Body of pancreas (tissue), 4 donors: ENCODE results near the gene TSPAN3. TPM values are rescaled to one million over a fixed set of nuclear protein-coding genes. Genes with fewer than 3 reads are reported as not detected.

Experiments used
- ATAC-seq: fragments of 150-250 bp; one replicate; pipeline ENCODE4 v1.9.1; 2016
- DNase-seq, 4 donors: peaks; one replicate each; pipeline ENCODE4 v3.0.0-alpha.2; 2019
- H3K27ac ChIP-seq, 4 donors: fragments of 200-600 bp; sonication (generic); 1 replicate in 3 of 4; 2 replicates in 1 of 4; pipeline versions ENCODE4 v1.5.1 to v1.6.1; 2016 to 2019; ENCODE audit warnings: mild to moderate bottlenecking in 1 of 4, mixed read lengths in 1 of 4, moderate library complexity in 1 of 4
- H3K27me3 ChIP-seq, 2 donors: fragments of 200-600 bp; sonication (generic); one replicate each; pipeline ENCODE4 v1.6.0; 2016; ENCODE audit warnings: mild to moderate bottlenecking in 1 of 2
- H3K36me3 ChIP-seq, 2 donors: fragments of 200-600 bp; sonication (generic); replicated peaks in 1 of 2; 2 replicates each; pipeline ENCODE4 v1.5.1; 2016; ENCODE audit warnings: low read depth in 2 of 2; ENCODE audit not compliant: insufficient read depth in 1 of 2
- H3K4me1 ChIP-seq: fragments of 200-600 bp; sonication (generic); one replicate; pipeline ENCODE4 v1.6.0; 2016
- H3K4me3 ChIP-seq, 2 donors: fragments of 200-600 bp; sonication (generic); 1 replicate in 1 of 2; 2 replicates in 1 of 2; pipeline ENCODE4 v1.5.1; 2016 to 2019
- H3K9me3 ChIP-seq, 3 donors: fragments of 200-600 bp; sonication (generic); 1 replicate in 2 of 3; 2 replicates in 1 of 3; pipeline ENCODE4 v1.5.1; 2016
- CTCF ChIP-seq, 7 experiments: fragments of 450-650 bp in 4 of 7; fragments of 200-600 bp in 3 of 7; sonication (generic) in 3 of 7; IDR thresholded peaks; one replicate each; pipeline ENCODE4 v1.5.1; 2016 to 2019; ENCODE audit warnings: antibody characterized with exemption in 7 of 7
- POLR2A ChIP-seq, 3 donors: fragments of 450-650 bp; IDR thresholded peaks; one replicate each; pipeline ENCODE4 v1.6.1; 2016; ENCODE audit warnings: antibody characterized with exemption in 3 of 3, mild to moderate bottlenecking in 2 of 3
- WGBS, 2 donors: methylation state at CpG; one replicate each; pipeline ENCODE4 v1.1.5; 2017; 5-methylcytosine and 5-hydroxymethylcytosine counted together
- intact Hi-C: fragments of 100-400 bp; cut with DNase I; formaldehyde crosslinking; loops from one replicate; pipeline ENCODE4 v1.15.1; 2023
- total RNA-seq, 2 donors: library from RNA; depleted of rRNA; stranded (reverse); fragments of >200 nt; gene quantifications; one replicate each; pipeline ENCODE4 v1.1.0, GENCODE V29; 2016

Gene TSPAN3
- total RNA-seq, 2 donors from 2014 or later: 99.1 to 118 TPM

GRCh38 chr15:77076323-77076915, 5.5 kb upstream of the TSPAN3 start:
- no peaks in the 10 kb centered on the region for H3K36me3 ChIP-seq
- H3K9me3 ChIP-seq: no peaks in the 10 kb centered on the region
- H3K4me3 ChIP-seq: no peak overlapping the region
- no peak for TF ChIP-seq POLR2A (IDR thresholded peaks at IDR 0.05)
- TF ChIP-seq CTCF (IDR thresholded peaks at IDR 0.05): no peak
- peaks cover under 1% of the 10 kb centered on the region for H3K4me1 ChIP-seq
- intact Hi-C loops: no loop called here
- no peak overlapping the region for H3K27ac ChIP-seq
- 58 to 59% methylated on average over 4 of the region's 4 CpGs for WGBS, 2 donors
- no peak for ATAC-seq
- DNase-seq: no peak
- no peaks in the 10 kb centered on the region for H3K27me3 ChIP-seq

DNA sequence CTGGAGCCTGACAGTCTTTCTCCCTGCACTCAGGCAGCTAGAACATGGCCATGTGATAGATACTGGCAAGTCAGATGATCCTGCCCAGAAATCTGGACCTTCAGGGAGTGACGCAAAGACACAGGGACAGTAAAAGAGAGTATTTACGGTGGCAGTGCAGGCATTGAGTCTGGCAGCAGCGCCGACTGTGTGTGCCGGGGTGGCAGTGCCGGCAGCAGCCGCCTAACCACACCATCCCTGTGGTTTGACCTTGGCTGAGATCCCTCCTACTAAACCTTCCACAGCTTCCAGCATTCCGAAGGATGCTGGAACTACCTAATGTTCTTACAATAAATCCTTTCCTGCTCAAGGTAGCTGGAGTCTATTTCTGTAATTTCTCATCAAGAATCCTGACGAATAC, 4.6 kb upstream of the TSPAN3 start:
- H3K4me3 ChIP-seq: no peak overlapping the region
- no peaks in the 10 kb centered on the region for H3K36me3 ChIP-seq
- no peaks in the 10 kb centered on the region for H3K27me3 ChIP-seq
- DNase-seq (peak in 2 of 4 donors; percentile 18 to 23), ATAC-seq (no peak)
- no peaks in the 10 kb centered on the region for H3K9me3 ChIP-seq
- TF ChIP-seq POLR2A (IDR thresholded peaks at IDR 0.05) (no peak), CTCF (IDR thresholded peaks at IDR 0.05) (peak in 1 of 7 experiments; percentile 4)
- H3K27ac ChIP-seq: no peak overlapping the region
- intact Hi-C loops: no loop called here
- WGBS, 2 donors: 26 to 35% methylated on average over 9 of the region's 9 CpGs
- H3K4me1 ChIP-seq: peaks cover 4% of the 10 kb centered on the region

GRCh38 chr15:77074350-77074749, 3.4 kb upstream of the TSPAN3 start:
- DNase-seq (no peak), ATAC-seq (no peak)
- Histone ChIP-seq H3K36me3 (no peaks in the 10 kb centered on the region), H3K27ac (no peak overlapping the region), H3K4me3 (no peak overlapping the region), H3K9me3 (no peaks in the 10 kb centered on the region), H3K27me3 (no peaks in the 10 kb centered on the region), H3K4me1 (peaks cover 9% of the 10 kb centered on the region)
- TF ChIP-seq CTCF (IDR thresholded peaks at IDR 0.05) (no peak), POLR2A (IDR thresholded peaks at IDR 0.05) (no peak)
- intact Hi-C loops: no loop called here
- WGBS, 2 donors: 56 to 65% methylated on average over 2 of the region's 2 CpGs

- TF ChIP-seq CTCF (IDR thresholded peaks at IDR 0.05) (no peak), POLR2A (IDR thresholded peaks at IDR 0.05) (no peak)
Measured at GRCh38 chr15:77071305-77072223, 655 bp upstream of the TSPAN3 start.

More at GRCh38 chr15:77071305-77072223, 655 bp upstream of the TSPAN3 start:
- DNase-seq: no peak
- ATAC-seq: no peak
- Histone ChIP-seq H3K36me3 (no peaks in the 10 kb centered on the region), H3K9me3 (no peaks in the 10 kb centered on the region), H3K4me1 (peaks cover 36% of the 10 kb centered on the region), H3K4me3 (no peak overlapping the region), H3K27ac (peak overlapping the region in 3 of 4 donors; percentile 84 to 93 (median 92)), H3K27me3 (no peaks in the 10 kb centered on the region)
- 69 to 78% methylated on average over 15 of the region's 15 CpGs for WGBS, 2 donors
- intact Hi-C loops: no loop called here
